Heart left ventricle (tissue), 13 donors: ENCODE results near the gene NRSN2.

Experiments
- POLR2A ChIP-seq, 2 donors: fragments of 450-650 bp; IDR thresholded peaks; one replicate each; pipeline ENCODE4 v1.6.1; 2017; ENCODE audit warnings: antibody characterized with exemption in 2 of 2, mild to moderate bottlenecking in 2 of 2, moderate library complexity in 2 of 2
- TF ChIP-seq, protein P1 (sequence below), 12 donors: fragments of 200-600 bp; sonication (generic) in 4 of 12; IDR thresholded peaks; one replicate each; pipeline versions ENCODE4 v1.5.0 to v1.8.0; 2018 to 2022; ENCODE audit warnings: antibody characterized with exemption in 12 of 12, mild to moderate bottlenecking in 5 of 12
- donor health status: ischemic (EF 13 %, LVEDD 7.1; RV severe dilation, severe dysfunction).
- donor health status: DM: no; HTN: yes; CAD: no.
- donor health status: DM: no; HTN: no; CAD: no.
- donor health status: ischemic (EF 25% LVEDD 6.9; RV normal size, moderate dysfunction).
- donor health status: ischemic (EF 25% LVEDD 5.7; RV mildly dilated, moderate dysfunction).
- donor health status: ischemic (EF 35%, LVEDD 5.7; RV mildly dilated, moderate dysfunction).
- donor health status: nonischemic (EF 11% LVEDD 7.7; RV severe dilation, severe dysfunction).
- donor health status: DM: yes; HTN: yes; CAD: no.
- donor health status: PGD.
- donor health status: ischemic (EF 29% LVEDD 5.4; RV normal size, mild dysfunction).
- donor health status: nonischemic (EF 23%, LVEDD 6.1; RV moderate dilation, normal function).

DNA sequence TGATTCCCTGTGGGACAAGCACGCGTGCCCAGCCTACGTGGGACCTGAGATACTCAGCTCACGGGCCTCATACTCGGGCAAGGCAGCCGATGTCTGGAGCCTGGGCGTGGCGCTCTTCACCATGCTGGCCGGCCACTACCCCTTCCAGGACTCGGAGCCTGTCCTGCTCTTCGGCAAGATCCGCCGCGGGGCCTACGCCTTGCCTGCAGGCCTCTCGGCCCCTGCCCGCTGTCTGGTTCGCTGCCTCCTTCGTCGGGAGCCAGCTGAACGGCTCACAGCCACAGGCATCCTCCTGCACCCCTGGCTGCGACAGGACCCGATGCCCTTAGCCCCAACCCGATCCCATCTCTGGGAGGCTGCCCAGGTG is 49.3 kb downstream of the NRSN2 start:
- TF ChIP-seq, protein P1, sequence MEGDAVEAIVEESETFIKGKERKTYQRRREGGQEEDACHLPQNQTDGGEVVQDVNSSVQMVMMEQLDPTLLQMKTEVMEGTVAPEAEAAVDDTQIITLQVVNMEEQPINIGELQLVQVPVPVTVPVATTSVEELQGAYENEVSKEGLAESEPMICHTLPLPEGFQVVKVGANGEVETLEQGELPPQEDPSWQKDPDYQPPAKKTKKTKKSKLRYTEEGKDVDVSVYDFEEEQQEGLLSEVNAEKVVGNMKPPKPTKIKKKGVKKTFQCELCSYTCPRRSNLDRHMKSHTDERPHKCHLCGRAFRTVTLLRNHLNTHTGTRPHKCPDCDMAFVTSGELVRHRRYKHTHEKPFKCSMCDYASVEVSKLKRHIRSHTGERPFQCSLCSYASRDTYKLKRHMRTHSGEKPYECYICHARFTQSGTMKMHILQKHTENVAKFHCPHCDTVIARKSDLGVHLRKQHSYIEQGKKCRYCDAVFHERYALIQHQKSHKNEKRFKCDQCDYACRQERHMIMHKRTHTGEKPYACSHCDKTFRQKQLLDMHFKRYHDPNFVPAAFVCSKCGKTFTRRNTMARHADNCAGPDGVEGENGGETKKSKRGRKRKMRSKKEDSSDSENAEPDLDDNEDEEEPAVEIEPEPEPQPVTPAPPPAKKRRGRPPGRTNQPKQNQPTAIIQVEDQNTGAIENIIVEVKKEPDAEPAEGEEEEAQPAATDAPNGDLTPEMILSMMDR (IDR thresholded peaks at IDR 0.05): no peak
- no peak for TF ChIP-seq POLR2A (IDR thresholded peaks at IDR 0.05)
